Left cardiac atrium (tissue), 4 donors: ENCODE results near the gene NABP1. TPM values are rescaled to one million over a fixed set of nuclear protein-coding genes. Genes with fewer than 3 reads are reported as not detected.
"Not testable (repeated sequence)": the region's sequence is repeated elsewhere in the genome, so short reads cannot be mapped to it uniquely, and the experiment has no call there.

ENCODE experiments used
- ATAC-seq, 2 donors: fragments of 200-7000 bp; cut with Tn5 transposase; one replicate each; pipeline ENCODE4 v1.9.1; 2020; ENCODE audit warnings: mild to moderate bottlenecking in 2 of 2, moderate library complexity in 2 of 2
- DNase-seq: peaks from one replicate; pipeline ENCODE4 v3.0.0-alpha.2; 2020
- intact Hi-C, 2 donors: fragments of 100-400 bp; cut with DNase I; formaldehyde crosslinking; loops; one replicate each; pipeline versions ENCODE4 v1.14.1 to v1.15.1; 2022 to 2023
- long read RNA-seq: library from polyadenylated mRNA; unstranded; transcript quantifications from one replicate; pipeline ENCODE4 v2.0.0, GENCODE V29; 2021
- total RNA-seq, 2 donors: library from RNA; stranded (reverse); fragmentation: NEBNext Ultra II Directional; extraction: Animal tissue kit (Norgen Biotek cat#: 25700); gene quantifications; one replicate each; pipeline ENCODE4 v1.2.1, GENCODE V29; 2021
- donor health status: DM: no; HTN: yes; CAD: no.
- donor health status: DM: no; HTN: yes; CAD: no; lungs with severe emphysema.
- donor health status: DM: yes; HTN: yes; CAD: no.
- donor health status: Dilated cardiomyopathy.

The NABP1 gene
- 10 to 100 TPM; 16.2 to 19.8 TPM for total RNA-seq
- long read RNA-seq, full-length matches to known transcripts, result 8 of 10 reads
- long read RNA-seq, partial matches to known transcripts, result 0 of 10 reads
- long read RNA-seq, other reads (novel, unspliced or antisense), result 2 of 10 reads

- DNase-seq (peak; percentile 99), ATAC-seq (peak; percentile 98 to 99)
- intact Hi-C loops, result no loop called here
Observed at GRCh38 chr2:191677646-191678436, at the start of gene NABP1. NABP1 (plus strand) TSS chr2:191678136; CDS start chr2:191678615, 479 bp downstream.

GRCh38 chr2:191629001-191629453 is 48.9 kb upstream of the NABP1 start:
- DNase-seq, result no peak
- no peak for ATAC-seq
- intact Hi-C loops, result no loop called here

- intact Hi-C loops, result no loop called here
- DNase-seq (no peak), ATAC-seq (no peak)
Observed at GRCh38 chr2:191629976-191630712, 47.8 kb upstream of the NABP1 start.

GRCh38 chr2:191631754-191632153 is 46.2 kb upstream of the NABP1 start:
- peak; percentile 41 for DNase-seq
- intact Hi-C loops, result no loop called here
- ATAC-seq, result peak; percentile 70 to 74

- no peak for ATAC-seq
- intact Hi-C loops, result no loop called here
- no peak for DNase-seq
Observed at GRCh38 chr2:191632426-191632825, 45.5 kb upstream of the NABP1 start.

- ATAC-seq, result no peak
- intact Hi-C loops, result no loop called here
- DNase-seq, result no peak
Observed at GRCh38 chr2:191634791-191635190, 43.1 kb upstream of the NABP1 start.

- intact Hi-C loops, result no loop called here
- DNase-seq (no peak), ATAC-seq (no peak)
Observed at GRCh38 chr2:191635333-191636234, 42.4 kb upstream of the NABP1 start.

- intact Hi-C loops, result no loop called here
- DNase-seq, result no peak
- ATAC-seq, result peak in 1 of 2 donors; percentile 21
Observed at GRCh38 chr2:191636235-191636543, 41.7 kb upstream of the NABP1 start.

- intact Hi-C loops, result no loop called here
- ATAC-seq, result no peak
- no peak for DNase-seq
Observed at GRCh38 chr2:191636586-191636985, 41.4 kb upstream of the NABP1 start.

- ATAC-seq (peak; percentile 27 to 58), DNase-seq (no peak)
- intact Hi-C loops, result no loop called here
Observed at GRCh38 chr2:191637182-191638078, 40.5 kb upstream of the NABP1 start.

GRCh38 chr2:191638079-191638801 is 39.7 kb upstream of the NABP1 start:
- intact Hi-C loops, result no loop called here
- ATAC-seq (no peak), DNase-seq (no peak)

GRCh38 chr2:191638802-191639172 is 39.1 kb upstream of the NABP1 start:
- intact Hi-C loops, result no loop called here
- DNase-seq (no peak), ATAC-seq (no peak)

- intact Hi-C loops, result no loop called here
- no peak for ATAC-seq
- DNase-seq, result no peak
Observed at GRCh38 chr2:191641609-191642008, 36.3 kb upstream of the NABP1 start.

GRCh38 chr2:191642541-191642940 is 35.4 kb upstream of the NABP1 start:
- intact Hi-C loops, result no loop called here
- ATAC-seq (no peak), DNase-seq (no peak)

- DNase-seq (no peak), ATAC-seq (no peak)
- intact Hi-C loops, result no loop called here
Observed at GRCh38 chr2:191643429-191643828, 34.5 kb upstream of the NABP1 start.

GRCh38 chr2:191644613-191645012 is 33.3 kb upstream of the NABP1 start:
- ATAC-seq, DNase-seq, intact Hi-C loops: not testable (repeated sequence)

GRCh38 chr2:191645032-191645431 is 32.9 kb upstream of the NABP1 start:
- DNase-seq, result no peak
- no peak for ATAC-seq

More at GRCh38 chr2:191645032-191645431, 32.9 kb upstream of the NABP1 start:
- intact Hi-C loops, result no loop called here
